Measurements from ENCODE around the gene BASP1.
"Not testable (repeated sequence)": the region's sequence is repeated elsewhere in the genome, so short reads cannot be mapped to it uniquely, and the experiment has no call there.

BASP1 gene

DNA sequence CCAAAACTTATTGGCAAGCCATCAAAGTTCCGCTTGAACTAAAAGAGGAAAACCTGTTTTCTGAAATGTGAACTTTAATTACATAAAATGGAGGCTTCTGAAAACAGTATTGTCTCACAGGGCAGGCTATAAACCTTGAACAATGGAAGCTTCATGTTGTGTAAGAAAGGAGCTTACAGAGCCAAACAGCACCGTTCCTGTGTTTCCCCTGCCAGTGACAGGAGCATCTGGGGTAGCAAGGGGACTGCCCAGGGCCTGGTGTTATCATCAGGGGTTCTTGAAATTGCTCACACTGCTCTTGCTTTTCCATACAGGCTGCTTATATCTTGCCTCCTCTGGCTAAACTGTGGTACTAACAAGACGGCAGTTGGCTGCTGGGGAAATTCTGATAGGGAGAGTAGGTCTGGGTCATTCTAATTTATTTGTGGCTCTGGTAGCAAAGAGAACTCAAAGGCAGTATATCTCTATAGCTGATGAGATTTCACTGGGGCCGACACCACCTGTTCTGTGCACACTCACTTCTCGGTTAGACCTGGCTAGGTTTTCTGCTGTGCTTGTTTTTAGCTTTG, 40.4 kb downstream of the BASP1 start:
- DNase-seq: no peak

GRCh38 chr5:17258431-17258830, 41.0 kb downstream of the BASP1 start:
- DNase-seq: no peak

DNA sequence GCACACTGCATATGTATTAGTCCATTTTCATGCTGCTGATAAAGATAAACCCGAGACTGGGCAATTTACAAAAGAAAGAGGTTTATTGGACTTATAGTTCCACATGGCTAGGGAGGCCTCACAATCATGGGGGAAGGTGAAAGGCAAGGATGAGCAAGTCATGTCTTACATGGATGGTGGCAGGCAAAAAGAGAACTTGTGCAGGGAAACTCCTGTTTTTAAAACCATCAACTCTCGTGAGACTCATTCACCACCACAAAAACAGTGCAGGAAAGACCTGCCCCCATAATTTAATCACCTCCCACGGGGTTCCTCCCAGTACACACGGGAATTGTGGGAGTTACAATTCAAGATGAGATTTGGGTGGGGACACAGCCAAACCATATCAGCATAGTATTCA, 41.6 kb downstream of the BASP1 start:
- DNase-seq: not testable (repeated sequence)

DNA sequence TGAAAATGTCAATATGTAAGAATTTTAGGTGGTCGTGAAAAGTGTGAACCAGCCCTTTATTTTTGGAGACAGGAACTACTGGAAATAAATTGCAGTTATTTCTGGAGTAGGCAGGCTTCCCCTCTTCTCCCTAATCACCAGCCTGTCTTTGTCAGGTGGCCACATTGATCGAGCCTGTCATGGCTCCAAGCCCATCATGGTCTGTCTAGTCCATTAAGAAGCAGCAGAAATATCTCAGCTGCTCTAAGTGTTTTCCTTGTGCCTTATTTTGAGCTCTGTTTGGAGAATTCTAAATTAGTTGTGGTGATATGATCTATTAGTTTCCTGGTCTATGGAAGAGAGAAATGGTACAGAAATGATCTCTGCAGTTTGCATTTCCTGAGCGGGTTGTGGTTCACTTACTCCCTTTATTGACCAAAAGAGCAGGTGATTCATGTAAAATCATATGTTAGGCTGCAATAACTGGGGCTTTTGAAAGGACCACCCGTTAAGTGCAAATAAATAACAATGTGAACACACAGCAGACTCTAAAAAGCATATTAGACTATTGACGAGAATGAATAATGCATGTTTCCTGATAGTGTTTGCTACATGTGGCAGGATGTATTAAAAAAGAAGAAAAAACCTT, 42.3 kb downstream of the BASP1 start:
- DNase-seq: no peak

- DNase-seq: no peak
Observed at GRCh38 chr5:17260549-17260948, 43.1 kb downstream of the BASP1 start.

DNA sequence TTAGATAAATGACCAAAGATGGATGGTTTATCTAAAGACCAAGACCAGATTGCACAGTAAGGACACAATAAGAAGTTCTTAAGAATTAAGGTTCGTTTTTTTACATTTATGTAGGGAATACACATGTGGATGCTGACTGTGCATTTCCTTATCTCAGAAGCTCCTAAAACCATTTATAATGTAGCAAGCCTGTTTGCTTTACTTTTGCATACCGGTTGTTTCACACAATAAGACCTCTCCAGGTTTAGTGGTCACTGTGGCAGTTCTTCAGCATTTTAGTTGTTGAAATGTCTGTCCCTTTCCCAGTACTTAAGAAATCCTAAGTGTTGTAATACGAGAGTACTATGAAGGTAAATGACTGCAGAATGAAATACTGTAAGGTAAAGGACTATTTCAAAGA, 43.6 kb downstream of the BASP1 start:
- DNase-seq: no peak

DNA sequence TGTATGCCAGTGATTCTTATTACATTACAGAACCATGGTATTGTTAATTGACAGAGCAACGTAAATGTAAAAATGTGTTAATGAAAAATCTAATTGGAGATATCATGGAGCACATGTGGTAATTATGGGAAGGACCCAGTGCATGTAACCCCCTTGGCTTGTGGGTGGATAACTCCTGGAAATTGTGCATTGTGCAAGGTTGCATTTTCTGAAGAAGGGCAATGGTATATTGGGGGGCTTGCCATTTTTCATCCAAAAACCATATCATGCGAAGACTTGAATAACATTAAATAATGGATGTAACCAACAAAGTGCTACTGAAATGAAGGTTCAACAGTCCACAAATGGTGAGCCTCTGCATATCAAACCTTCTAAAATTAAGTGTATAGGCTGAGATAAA, 47.6 kb downstream of the BASP1 start:
- DNase-seq: no peak

DNA sequence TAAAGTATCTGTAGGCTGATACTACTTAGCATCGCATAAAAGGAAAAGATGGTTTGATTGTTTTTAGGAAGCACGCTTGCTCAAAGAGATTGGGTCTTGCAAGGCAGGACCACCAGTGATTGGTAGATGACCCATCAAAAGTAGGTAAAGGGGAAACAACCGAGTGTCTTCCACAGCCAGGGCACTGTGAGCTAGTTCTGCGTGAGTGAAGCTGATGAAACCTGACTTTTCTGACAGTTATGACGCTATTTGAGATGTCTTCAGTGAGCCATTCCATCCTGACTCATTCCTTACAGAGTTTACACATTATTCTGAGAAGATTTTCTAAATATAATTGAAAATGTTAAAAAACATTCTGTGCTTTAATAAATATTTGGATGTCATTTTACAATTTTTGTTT, 49.7 kb downstream of the BASP1 start:
- DNase-seq: no peak

DNA sequence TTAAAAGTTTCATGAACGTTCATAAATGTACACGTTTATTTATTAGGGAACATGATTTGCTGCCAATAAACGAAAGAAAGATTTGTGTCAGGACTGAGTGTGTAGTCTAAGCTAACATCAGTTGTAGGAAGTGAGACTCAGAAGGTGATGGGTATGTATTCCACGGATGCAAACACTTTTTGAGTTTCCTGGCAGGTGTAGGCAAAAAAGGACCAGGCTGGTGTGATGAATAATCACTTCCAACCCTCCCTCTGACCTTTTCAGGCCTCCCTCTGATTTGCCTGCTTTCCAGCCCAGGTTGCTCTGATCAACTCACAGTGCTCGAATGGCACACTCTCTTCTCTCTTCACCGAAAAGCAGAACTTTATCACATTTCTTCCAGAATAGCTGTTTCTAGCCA, 51.8 kb downstream of the BASP1 start:
- DNase-seq: no peak

DNA sequence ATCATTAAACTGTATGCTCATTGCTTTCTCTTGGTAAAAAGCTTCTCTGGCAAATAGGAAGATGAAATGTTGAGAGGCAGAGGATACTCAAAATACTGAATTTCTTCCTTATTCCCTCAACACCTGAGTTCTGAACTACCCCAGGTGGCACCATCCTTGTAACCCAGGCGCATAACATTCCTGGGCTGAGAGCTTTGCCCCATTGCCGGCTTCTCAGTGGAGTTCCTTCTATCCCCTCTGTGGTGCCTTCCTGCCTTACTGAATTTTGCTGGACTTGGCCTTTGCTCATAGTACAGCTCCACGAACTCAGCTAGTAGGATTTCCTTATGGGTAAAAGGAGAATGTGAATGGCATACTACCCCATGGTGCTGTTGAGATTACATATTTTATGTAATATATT, 54.7 kb downstream of the BASP1 start:
- DNase-seq: no peak

- DNase-seq: no peak
Observed at GRCh38 chr5:17275289-17276158, 58.1 kb downstream of the BASP1 start.

- no peak for DNase-seq
Observed at GRCh38 chr5:17276445-17276844, 59.0 kb downstream of the BASP1 start.

DNA sequence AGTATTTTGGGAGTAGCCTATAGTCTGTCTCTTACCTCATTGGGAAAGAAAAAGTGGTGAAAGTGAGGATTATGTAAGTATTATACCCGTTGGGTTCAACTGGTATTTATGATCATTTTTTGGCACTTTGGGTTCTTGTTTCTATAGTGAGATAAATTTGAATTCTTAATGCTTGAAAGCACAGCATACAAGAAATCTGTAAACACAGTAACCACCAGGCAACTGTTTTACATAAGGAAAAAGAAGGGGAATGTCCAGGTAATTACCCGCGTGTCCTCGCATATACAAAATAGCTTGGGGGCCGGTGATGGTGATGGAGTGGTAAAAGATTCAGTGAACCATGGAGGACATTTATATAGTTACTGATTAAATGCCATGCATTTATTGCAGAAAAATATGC, 60.5 kb downstream of the BASP1 start:
- no peak for DNase-seq

- DNase-seq: no peak
Observed at GRCh38 chr5:17278931-17279330, 61.5 kb downstream of the BASP1 start.

DNA sequence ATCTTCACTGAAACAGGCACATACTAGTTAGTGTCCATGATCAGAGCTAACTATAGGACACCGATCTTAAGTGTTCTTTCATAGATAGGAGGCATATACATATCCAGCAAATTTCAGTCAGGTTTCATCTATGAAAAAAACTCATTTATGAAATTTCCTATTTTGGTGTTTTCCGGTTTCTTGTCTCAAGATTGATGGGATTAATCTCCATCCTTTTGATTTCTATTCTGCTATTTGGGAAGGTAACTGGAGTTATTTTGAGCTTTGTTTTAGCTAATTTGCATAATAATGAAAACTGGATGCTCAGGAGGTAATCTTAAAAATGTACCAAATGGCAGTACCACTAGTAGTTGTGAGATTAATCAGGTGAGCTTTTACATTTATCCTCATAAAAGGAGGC, 62.1 kb downstream of the BASP1 start:
- DNase-seq: no peak

DNA sequence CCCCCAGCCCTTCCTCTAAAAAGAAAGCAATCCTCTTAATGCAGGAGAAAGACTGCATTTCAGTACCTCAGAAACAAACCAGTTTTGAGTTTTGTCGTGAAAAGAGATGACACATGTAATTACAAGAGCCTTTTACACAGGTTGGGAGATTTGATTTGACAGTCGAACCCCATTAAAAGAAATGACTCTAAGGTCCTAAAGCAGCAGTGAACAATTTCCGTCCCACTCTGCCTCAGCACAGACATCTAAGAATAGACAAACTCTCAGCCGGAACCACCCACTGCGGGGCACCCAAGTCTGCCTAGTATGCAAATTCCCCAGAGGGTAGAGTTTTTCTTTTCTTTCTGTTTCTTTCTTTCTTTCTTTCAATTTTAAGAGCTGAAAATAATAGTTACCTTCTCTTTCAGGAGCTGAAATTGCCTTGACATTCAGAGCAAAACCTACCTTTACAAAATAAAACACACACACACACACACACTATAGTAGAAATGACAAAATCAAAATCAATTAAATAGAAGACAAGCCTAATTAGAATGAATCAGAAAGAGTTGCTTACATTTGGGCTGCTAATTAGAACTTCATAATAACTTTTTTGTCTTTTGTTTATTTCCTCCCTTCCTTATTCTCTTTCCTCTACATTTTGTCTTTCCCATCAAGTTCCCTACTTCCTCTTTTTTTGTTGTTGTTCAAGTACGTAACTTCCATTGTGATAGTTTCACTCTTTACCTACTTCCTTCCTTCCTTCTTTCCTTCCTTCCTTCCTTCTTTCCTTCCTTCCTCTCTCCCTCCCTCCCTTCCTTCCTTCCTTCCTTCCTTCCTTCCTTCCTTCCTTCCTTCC, 65.1 kb downstream of the BASP1 start:
- no peak for DNase-seq

- DNase-seq: no peak
Observed at GRCh38 chr5:17283121-17283415, 65.6 kb downstream of the BASP1 start.

- DNase-seq: no peak
Observed at GRCh38 chr5:17287501-17288155, 70.2 kb downstream of the BASP1 start.

DNA sequence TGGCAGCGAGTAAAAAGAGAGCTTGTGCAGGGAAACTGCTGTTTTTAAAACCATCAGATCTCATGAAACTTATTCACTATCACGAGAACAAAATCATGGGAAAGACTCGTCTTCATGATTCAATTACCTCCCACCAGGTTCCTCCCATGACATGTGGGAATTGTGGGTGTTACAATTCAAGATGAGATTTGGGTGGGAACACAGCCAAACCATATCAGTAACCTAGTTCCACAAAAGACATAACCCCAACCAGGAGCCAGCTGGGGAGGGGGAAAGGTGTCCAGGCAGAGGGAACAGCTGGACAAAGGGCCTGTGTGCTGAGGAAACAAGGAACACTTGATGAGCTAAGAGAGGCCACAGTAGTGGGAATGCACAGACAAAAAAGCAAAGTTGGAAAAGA, 71.1 kb downstream of the BASP1 start:
- no peak for DNase-seq

- DNase-seq: no peak
Observed at GRCh38 chr5:17289681-17290539, 72.5 kb downstream of the BASP1 start.

DNA sequence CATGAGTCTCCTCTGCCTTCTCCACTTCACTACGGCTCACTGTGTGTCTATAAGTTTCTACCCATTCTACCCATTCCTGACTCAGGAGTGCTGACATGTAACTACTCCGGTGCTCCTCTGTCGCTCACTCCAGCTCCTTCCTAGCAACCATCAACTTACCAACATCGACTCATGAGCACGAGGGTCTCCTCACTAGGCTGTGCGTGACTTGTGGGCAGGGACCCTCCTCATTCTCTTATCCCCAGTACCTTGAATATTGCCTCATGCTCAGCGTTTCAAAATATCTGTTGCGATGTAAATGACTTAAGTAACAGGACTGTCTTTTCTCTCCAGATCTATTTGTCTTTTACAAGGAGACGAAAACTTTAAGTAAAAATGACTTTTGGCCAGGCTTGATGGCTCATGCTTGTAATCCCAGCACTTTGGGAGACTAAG, 73.1 kb downstream of the BASP1 start:
- DNase-seq: no peak

DNA sequence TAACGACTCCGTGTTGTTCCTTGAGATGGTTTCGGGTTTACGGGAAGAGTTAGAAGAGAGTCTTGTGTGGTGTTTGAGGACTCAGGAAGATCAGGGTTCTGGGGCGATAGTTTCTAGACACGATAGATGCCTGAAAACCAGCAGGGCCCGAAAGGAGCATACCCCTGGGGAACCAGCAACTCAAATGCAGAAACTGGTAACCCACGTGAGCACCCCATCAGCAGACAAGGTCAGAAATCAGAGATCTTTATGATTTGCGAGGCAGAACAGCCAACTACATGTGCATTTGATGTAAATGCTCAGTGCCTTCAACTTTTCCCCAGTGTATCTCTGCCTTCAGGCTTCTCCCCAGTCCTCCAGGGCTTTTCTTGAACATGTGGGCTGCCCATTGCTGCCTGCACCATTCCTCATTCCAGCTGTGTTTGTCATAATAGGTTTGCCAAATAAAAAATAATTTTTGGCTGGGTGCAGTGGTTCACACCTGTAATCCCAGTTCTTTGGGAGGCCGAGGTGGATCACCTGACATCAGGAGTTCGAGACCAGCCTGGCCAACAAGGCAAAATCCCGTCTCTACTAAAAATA, 75.1 kb downstream of the BASP1 start:
- no peak for DNase-seq

Measured in right hindlimb (tissue), 1 donor.